A673 (cell line): Measurements from ENCODE around the gene CCNYL1. TPM values are rescaled to one million over a fixed set of nuclear protein-coding genes. Genes with fewer than 3 reads are reported as not detected.
A peak's percentile ranks its signal among the peaks of the same experiment; 100 is the strongest.

Experiments used
- BruUV-seq: library from RNA; stranded (reverse); fragments of 400-500 nt; replicated peaks from 2 replicates; lab custom pipeline; 2021; lab: Mats Ljungman, UMichigan
- CTCF ChIA-PET: fragments of 300-600 bp; sonication (Branson Sonifier 250); formaldehyde crosslinking; loops from one replicate; lab custom pipeline; 2022; ENCODE audit warnings: antibody characterized with exemption; lab: Charles Lee
- POLR2A ChIA-PET: fragments of 300-600 bp; sonication (Branson Sonifier 250); formaldehyde crosslinking; loops from one replicate; lab custom pipeline; 2022; ENCODE audit warnings: antibody characterized with exemption; ENCODE audit not compliant: low non-redundant PET; lab: Charles Lee
- DNase-seq: peaks from one replicate; pipeline ENCODE4 v3.0.0-alpha.2; 2015; ENCODE audit warnings: low spot score
- H3K27ac ChIP-seq: fragments of 200-600 bp; sonication (generic); 2 replicates; pipeline ENCODE4 v1.5.1; 2016; ENCODE audit warnings: mixed run types, low read depth, mild to moderate bottlenecking, mixed read lengths, antibody characterized with exemption, low read length; ENCODE audit not compliant: poor library complexity, severe bottlenecking
- H3K27me3 ChIP-seq: fragments of 200-600 bp; sonication (generic); replicated peaks from 2 replicates; pipeline ENCODE4 v1.6.1; 2017; ENCODE audit warnings: mixed run types, low read depth, mild to moderate bottlenecking, mixed read lengths, antibody characterized with exemption, low read length; ENCODE audit not compliant: insufficient read depth, poor library complexity
- H3K36me3 ChIP-seq: fragments of 200-600 bp; sonication (generic); 2 replicates; pipeline ENCODE4 v1.6.1; 2016; ENCODE audit warnings: mixed run types, mild to moderate bottlenecking, mixed read lengths, antibody characterized with exemption, low read length; ENCODE audit not compliant: insufficient read depth, poor library complexity, severe bottlenecking
- H3K4me1 ChIP-seq: fragments of 200-600 bp; sonication (generic); 2 replicates; pipeline ENCODE4 v1.6.1; 2017; ENCODE audit warnings: mixed run types, mild to moderate bottlenecking, mixed read lengths, antibody characterized with exemption, low read length; ENCODE audit not compliant: insufficient read depth, poor library complexity, severe bottlenecking
- H3K4me3 ChIP-seq: fragments of 200-600 bp; sonication (generic); 2 replicates; pipeline ENCODE4 v1.5.1; 2016; ENCODE audit warnings: low read depth, mixed run types, mild to moderate bottlenecking, mixed read lengths, low read length; ENCODE audit not compliant: poor library complexity, severe bottlenecking
- H3K9me3 ChIP-seq: fragments of 200-600 bp; sonication (generic); 2 replicates; pipeline ENCODE4 v1.6.1; 2016; ENCODE audit warnings: mixed run types, low read depth, mild to moderate bottlenecking, mixed read lengths, antibody characterized with exemption, low read length; ENCODE audit not compliant: poor library complexity, severe bottlenecking
- CTCF ChIP-seq: fragments of 300-800, 200-600 bp; sonication (generic); conservative IDR thresholded peaks from 2 replicates; pipeline ENCODE4 v1.5.1; 2017; ENCODE audit warnings: low read depth, mild to moderate bottlenecking, antibody characterized with exemption, low read length, moderate library complexity, mixed read lengths
- EZH2 ChIP-seq: fragments of 200-600 bp; sonication (generic); IDR thresholded peaks from 2 replicates; pipeline ENCODE4 v1.6.1; 2017; ENCODE audit warnings: borderline replicate concordance, low read depth, mild to moderate bottlenecking, mixed read lengths, antibody characterized with exemption, low read length; ENCODE audit not compliant: poor library complexity, severe bottlenecking
- intact Hi-C: fragments of 100-400 bp; cut with micrococcal nuclease; formaldehyde crosslinking; loops from one replicate; pipeline ENCODE4 v1.10.0; 2022; ENCODE audit not compliant: unreplicated experiment
- total RNA-seq: library from RNA; stranded (reverse); gene quantifications from 2 replicates; pipeline ENCODE4 v1.2.3, GENCODE V29; 2021

Gene CCNYL1
- total RNA-seq, 1 experiment from 2014 or later, result 12.8 TPM

- BruUV-seq, result no TSS peak
- POLR2A ChIA-PET, result interaction anchor here (0.5 to 0.7 kb wide), 3 partner anchors 87 to 568 kb away, joined by 3 read pairs; partner anchors contain the start of gene METTL21A
- intact Hi-C loops, result loop anchor here (5.0 kb wide), 1 partner anchor 85 kb away; the partner anchor contains the start of gene METTL21A
These were observed 500 bp downstream of the CCNYL1 start for GRCh38 chr2:207711750-207712530.

GRCh38 chr2:207716056-207716455, 4.6 kb downstream of the CCNYL1 start:
- Histone ChIP-seq H3K9me3 (no peaks in the 10 kb centered on the region), H3K36me3 (no peaks in the 10 kb centered on the region), H3K4me3 (no peak overlapping the region), H3K27me3 (no peaks in the 10 kb centered on the region), H3K4me1 (no peaks in the 10 kb centered on the region), H3K27ac (no peak overlapping the region)
- no peak for TF ChIP-seq EZH2
- no peak for TF ChIP-seq CTCF
- CTCF ChIA-PET, result no interaction called here
- POLR2A ChIA-PET, result no interaction called here
- intact Hi-C loops, result no loop called here
- no TSS peak for BruUV-seq
- no peak for DNase-seq

More at GRCh38 chr2:207711750-207712530, 500 bp downstream of the CCNYL1 start:
- Histone ChIP-seq H3K36me3 (no peaks in the 10 kb centered on the region), H3K9me3 (no peaks in the 10 kb centered on the region), H3K4me3 (peak overlapping the region; percentile 90), H3K27me3 (no peaks in the 10 kb centered on the region), H3K27ac (peak overlapping the region; percentile 79), H3K4me1 (peaks cover 5% of the 10 kb centered on the region)
- DNase-seq, result peak; percentile 32
- TF ChIP-seq CTCF (no peak), EZH2 (no peak)
- CTCF ChIA-PET, result interaction anchor here (1.4 kb wide), 1 partner anchor 85 kb away, joined by 5 read pairs; no protein-coding TSS in a partner anchor

DNA sequence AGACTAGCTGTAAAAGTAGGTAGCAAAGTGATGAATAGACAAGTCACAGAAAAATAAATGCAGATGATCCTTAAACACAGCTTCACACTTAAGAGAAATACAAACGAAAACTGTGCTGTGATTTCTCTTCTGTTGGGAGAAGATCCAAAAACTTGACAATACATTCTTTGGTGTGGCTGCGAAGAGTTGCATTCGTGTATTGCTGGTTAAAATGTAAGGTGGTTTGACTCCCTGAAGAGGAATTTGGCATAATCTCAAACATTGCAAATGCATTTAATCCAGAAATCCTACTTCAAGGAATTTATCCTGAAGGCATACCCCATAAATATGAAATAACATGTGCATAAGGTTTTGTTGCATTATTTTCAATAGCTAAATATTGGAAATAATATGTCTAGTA, 7.1 kb downstream of the CCNYL1 start:
- no peak overlapping the region for H3K4me3 ChIP-seq
- H3K4me1 ChIP-seq, result no peaks in the 10 kb centered on the region
- POLR2A ChIA-PET, result no interaction called here
- CTCF ChIA-PET, result no interaction called here
- no peak for DNase-seq
- no peaks in the 10 kb centered on the region for H3K9me3 ChIP-seq
- BruUV-seq, result no TSS peak
- H3K27ac ChIP-seq, result no peak overlapping the region
- no peaks in the 10 kb centered on the region for H3K27me3 ChIP-seq
- no peaks in the 10 kb centered on the region for H3K36me3 ChIP-seq
- intact Hi-C loops, result no loop called here
- TF ChIP-seq CTCF (no peak), EZH2 (no peak)
